Retinal pigment epithelial cell (primary cell): ENCODE measurements around the gene SLIT1.

Experiments used
- DNase-seq: peaks from one replicate; pipeline ENCODE4 v3.0.0-alpha.2; 2010; ENCODE audit warnings: low read depth
- H3K4me3 ChIP-seq: 2 replicates; pipeline ENCODE4 v1.5.1; 2011; ENCODE audit warnings: mild to moderate bottlenecking, low read length, control low read depth, moderate library complexity
- TF ChIP-seq, protein P1 (sequence below): conservative IDR thresholded peaks from 2 replicates; pipeline ENCODE4 v1.5.1; 2011; ENCODE audit warnings: low read depth, low read length, control low read depth, inconsistent platforms

Gene SLIT1

DNA sequence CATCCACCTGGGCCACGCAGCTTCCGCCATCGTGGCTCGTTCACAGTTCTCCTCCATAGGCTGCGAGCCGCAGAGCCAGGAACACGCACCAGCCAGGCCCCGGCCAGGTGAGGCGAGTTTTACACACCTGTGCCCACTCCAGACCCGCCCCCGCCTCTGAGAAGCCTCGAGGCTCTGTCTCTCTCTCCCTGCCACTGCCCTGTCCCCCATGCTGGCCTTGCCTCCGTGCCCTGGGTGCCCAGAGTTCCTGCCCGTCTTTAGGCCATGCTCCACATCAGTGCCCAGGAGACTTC, 142.2 kb downstream of the SLIT1 start:
- no peak for DNase-seq
- H3K4me3 ChIP-seq = no peak overlapping the region
- TF ChIP-seq, protein P1, sequence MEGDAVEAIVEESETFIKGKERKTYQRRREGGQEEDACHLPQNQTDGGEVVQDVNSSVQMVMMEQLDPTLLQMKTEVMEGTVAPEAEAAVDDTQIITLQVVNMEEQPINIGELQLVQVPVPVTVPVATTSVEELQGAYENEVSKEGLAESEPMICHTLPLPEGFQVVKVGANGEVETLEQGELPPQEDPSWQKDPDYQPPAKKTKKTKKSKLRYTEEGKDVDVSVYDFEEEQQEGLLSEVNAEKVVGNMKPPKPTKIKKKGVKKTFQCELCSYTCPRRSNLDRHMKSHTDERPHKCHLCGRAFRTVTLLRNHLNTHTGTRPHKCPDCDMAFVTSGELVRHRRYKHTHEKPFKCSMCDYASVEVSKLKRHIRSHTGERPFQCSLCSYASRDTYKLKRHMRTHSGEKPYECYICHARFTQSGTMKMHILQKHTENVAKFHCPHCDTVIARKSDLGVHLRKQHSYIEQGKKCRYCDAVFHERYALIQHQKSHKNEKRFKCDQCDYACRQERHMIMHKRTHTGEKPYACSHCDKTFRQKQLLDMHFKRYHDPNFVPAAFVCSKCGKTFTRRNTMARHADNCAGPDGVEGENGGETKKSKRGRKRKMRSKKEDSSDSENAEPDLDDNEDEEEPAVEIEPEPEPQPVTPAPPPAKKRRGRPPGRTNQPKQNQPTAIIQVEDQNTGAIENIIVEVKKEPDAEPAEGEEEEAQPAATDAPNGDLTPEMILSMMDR = no peak

DNA sequence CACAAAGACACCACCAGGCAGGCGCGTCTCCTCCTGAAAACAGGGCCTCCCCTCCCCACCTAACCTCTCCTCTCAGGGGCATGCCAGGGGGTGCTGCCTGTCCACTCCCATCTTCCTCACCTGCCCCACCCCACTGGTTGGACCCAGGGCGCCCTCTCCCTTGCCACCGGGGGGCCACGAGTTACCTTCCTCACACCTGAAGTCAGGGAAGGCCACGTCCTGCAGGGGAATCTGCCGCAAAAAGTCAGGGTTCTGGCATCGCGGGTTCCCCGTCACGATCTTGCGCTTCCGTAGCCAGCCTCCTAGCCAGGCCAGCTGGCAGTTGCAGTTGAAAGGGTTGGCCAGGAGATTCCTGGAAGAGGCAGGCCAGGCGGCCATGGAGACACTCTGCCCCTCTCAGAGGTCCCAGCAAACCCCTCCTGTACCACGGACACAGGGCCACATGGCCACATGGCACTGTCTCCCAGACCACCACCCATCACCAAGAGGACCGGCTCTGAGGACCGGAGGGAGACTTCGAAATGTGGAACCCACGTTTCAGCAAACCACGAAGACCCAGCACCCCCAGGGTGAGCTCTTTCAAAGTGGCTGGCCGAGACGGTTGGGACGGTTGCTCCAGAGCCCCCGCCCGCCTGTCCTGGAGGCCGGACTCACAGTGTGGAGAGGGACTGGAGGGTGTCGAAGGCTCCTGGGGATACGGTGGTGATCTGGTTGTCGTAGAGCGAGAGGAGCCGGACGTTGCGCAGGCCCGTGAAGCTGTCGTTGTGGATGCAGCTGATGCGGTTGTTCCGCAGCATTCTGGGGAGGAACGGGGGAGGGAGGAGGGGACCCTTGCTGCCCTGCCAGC, 142.8 kb downstream of the SLIT1 start:
- no peak for DNase-seq
- TF ChIP-seq, protein P1 = no peak
- H3K4me3 ChIP-seq = no peak overlapping the region

DNA sequence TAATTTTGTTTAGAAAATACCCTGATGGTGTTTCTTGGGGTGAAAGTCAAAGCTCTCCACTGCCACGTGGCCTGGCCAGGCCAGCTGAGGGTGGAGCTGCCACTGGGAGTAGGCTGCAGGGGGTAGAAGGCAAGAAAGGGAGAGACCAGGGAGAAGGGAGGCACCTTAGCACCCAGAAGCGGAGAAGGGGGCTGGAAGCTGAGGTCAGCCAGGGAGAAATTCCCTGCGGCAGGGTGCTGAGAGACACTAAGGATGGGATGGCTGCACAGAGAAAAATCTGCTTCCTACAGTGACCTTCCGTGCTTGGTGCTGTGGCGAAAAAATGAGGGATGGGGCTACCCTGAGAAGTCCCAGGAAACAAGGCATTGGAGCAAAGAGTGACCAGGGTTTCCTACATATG, 143.7 kb downstream of the SLIT1 start:
- TF ChIP-seq, protein P1 = no peak
- no peak for DNase-seq
- H3K4me3 ChIP-seq = no peak overlapping the region

DNA sequence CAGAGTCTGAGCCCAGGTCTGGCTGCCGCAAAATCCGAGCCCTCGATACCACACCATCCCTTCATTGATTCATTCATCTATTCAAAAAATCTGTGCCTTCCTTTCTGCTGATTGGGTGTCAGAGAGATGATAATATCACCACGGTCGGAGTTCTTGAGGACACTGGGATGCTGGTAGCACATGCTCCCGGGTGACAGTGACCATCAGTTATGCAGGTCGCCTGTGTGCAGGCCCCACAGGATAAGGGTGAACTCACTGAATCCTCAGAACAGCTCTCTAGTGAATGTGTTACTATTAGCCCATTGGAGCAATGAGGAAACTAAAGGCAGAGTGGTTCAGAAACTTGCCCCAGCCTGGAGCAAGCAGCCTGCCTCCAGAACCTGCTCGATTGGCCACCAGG, 145.1 kb downstream of the SLIT1 start:
- no peak for DNase-seq
- no peak overlapping the region for H3K4me3 ChIP-seq
- TF ChIP-seq, protein P1 = no peak

DNA sequence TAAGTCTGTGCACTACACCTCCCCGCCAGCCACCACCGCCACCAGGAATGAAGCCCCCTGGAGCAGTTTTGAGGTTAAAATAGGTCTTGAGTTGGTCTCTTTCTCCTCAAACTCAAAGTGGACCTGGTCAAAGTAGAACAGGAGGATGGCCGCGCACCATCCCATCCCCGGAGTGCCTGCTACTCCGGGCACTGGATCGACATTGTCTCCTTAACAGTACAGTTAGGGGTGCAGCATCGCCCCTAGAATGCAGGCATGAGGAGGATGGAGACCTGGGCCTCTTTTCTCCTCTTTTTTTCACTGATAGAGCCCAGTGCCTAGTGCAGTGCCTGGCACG, 145.5 kb downstream of the SLIT1 start:
- TF ChIP-seq, protein P1 = no peak
- no peak for DNase-seq
- no peak overlapping the region for H3K4me3 ChIP-seq

DNA sequence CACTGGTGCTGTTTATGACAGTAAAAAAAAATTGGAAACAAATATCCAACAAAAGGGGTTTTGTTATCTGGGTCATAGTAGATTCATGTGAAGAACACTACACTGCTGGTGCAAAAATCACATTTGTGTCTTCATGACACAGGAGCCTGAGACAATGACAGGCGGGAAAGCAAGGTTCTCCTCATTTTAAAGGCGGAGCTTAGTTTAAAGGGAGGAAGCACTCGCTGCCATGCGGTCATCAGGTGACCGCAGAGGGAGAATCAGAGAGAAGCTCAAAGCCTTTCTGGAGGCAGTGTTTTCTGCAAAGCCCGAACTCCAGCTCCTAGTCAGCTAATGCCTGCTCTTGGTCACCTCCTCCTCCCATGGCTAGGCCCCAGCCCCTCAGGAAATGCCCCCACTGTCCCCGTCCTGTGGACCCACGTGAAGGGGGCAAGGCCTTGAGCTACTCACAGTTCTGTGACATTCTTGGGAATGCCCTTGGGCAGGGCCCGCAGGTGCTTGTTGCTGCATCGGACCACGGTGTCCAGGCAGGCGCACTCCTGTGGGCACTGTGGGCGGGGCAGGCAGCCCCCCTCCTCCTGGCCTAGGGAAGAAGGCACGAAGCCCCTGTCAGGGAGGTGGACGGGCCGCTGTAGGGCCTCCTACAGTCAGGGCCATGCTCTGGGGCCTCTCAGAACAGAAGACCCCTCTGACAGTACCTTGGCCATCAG, 146.1 kb downstream of the SLIT1 start:
- TF ChIP-seq, protein P1 = no peak
- H3K4me3 ChIP-seq = no peak overlapping the region
- DNase-seq = no peak

DNA sequence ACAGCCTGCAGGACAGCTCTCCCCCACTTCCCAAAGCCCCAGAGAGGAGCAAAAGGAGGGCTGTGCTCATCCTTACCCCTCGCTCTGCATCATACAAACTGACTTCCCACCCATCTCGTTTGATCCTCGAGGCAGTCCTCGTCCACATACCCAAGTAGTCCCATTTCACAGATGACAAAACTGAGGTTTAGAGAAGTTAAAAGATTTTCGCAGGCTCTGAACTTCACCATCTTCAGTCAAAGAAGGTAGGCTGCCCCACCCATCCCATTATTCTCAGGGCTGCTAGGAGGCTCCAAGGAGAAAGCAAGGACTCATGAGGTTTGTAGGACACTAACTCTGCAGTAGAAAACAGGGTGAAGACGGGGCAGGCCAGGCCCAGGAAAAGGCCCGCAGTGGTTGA, 147.1 kb downstream of the SLIT1 start:
- DNase-seq = no peak
- H3K4me3 ChIP-seq = no peak overlapping the region
- TF ChIP-seq, protein P1 = no peak
